Activated CD4-positive, alpha-beta T cell treated with anti-CD3 and anti-CD28 coated beads, Interleukin-2, Interleukin-4, amounts not matched to agents 100 ng/mL and 50 ng/mL, durations not matched to agents 16 hours and 8 hours (primary cell): ENCODE data around the gene PARN.

Experiments
- DNase-seq: peaks from one replicate; pipeline ENCODE4 v3.0.0-alpha.2; 2020; ENCODE audit warnings: low spot score

PARN gene

DNA sequence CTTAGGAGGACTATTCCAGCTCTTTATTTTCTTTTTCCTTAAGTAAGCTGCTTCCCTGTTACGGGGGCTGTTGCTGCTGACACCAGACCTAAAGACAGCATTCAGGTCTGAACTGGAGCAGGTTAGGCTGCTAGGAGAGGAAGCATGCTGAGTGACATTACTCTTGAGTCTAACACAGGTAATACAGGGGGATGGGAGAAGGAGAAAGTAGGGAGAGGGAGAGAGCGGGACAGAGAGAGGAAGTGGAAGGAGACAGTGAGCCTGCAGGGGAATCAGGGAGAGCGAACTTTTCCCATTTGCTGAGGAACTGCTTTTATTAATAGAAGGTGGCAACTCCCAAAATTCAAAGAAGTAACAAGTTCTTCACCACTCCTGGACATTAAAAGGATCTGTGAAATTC lies 130.9 kb downstream of the PARN start:
- DNase-seq, result no peak

- no peak for DNase-seq
Observed at GRCh38 chr16:14497245-14498082, 132.6 kb downstream of the PARN start.

DNA sequence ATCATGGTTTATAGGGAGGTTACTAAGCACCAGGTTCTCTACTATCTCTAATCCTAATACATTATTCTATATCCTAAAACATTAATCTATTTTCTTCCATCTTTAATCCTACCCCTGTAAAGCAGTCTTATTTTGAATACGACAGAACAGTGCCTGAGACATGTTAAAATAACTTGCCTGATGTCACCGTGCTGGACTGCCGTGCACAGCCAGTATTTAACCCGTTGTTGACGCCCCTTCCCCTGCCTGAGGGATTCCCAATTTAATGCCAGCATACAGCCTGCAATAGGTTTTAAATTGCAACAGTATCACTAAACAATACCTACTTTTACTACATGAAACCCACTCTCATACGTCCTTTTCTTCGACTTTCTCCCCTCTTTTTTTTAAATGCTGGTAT lies 133.3 kb downstream of the PARN start:
- no peak for DNase-seq

DNA sequence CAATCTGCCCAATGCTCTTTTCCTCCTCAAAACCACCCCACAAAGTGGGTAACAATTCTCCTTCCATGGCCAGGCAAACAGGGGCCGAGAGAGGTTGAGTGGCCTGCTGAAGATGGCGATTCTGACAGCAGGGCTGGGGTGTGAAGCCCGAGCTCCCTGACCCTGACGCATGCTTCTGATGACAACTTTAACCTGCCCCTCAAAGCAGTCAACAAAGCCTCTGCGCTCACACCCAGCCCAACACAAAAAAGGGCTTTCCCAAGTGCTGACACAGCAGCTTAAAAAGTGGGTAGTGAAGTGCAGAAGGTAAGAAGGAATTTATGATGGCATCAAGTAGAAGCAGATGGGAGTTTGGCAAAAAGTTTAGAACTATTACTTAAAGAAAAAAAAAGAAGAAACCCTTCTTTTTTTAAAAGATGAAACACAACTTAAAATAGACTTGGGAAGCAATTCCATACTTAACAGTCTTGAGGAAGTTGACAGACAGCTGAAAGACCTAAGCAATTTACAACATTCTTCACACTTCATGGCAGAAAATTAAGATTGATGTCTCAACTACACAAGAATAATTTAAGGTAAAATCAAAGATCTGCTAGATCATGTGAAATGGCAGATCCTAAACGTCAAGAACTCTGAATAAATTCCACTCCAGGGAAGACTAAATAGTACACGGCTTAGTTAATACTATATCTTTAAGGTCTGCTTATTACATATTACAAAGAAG lies 133.9 kb downstream of the PARN start:
- no peak for DNase-seq

GRCh38 chr16:14495213-14496046 lies 134.6 kb downstream of the PARN start:
- no peak for DNase-seq

DNA sequence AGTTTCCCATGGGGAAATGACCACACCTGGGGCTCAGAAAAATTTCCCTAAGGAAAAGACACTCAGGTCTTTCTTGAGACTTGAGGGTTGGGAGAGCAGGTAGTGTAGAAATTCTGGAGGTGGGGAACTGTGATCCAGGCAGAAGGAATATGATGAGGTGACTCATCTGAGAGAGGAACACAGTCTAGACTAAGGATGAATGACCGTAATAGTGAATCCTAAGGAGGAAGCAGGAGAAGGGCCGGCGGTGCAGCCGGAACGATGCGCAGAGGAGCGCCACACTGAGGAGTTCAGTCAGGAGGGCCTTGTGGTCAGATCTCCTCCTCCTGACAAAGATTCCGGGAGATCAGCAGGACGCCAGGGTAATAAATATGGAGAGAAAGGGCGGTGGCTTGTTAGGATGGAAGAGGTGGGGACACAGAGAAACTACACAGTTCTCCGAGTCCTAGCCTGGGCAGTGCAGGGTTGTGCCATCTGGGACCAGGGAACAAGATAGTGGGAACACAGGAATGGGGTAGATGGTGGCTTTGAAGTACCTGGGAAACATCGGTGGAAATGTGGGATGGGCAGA lies 135.6 kb downstream of the PARN start:
- DNase-seq, result no peak

DNA sequence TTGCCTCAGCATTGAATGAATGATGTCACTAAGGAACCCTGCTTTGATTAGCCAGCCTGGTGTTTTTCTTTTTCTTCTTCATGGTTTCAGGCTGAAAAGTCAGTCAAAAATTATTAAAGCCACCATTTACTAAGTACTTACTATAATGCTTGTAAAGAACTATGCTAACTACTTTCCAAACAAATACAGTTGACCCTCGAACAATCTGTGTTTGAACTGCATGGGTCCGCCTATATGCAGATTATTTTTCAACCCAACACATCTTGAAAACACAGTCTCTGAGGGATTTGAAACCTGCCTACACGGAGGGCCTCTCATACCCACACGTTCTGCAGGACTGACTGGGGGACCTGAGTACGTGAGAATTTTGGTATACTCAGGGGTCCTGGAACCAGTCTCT lies 136.3 kb downstream of the PARN start:
- DNase-seq, result no peak

DNA sequence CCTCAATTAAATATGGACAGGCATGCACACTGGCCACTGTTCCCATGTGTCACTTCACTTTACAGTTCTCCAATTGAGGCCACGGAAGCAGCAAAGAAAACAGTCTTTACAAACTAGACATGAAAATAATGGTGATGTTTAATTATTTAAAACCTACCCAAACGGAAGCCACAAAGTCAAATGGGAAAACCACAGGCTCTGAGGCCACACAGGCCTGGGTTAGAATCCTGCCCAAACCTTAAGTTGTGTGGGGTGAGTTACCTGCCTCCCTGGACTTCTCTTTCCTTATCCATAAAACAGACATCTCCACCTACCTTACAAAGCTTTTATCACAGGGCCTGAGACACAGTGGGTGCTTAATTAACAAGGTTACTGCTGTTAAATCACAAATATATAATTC lies 137.4 kb downstream of the PARN start:
- DNase-seq, result no peak

DNA sequence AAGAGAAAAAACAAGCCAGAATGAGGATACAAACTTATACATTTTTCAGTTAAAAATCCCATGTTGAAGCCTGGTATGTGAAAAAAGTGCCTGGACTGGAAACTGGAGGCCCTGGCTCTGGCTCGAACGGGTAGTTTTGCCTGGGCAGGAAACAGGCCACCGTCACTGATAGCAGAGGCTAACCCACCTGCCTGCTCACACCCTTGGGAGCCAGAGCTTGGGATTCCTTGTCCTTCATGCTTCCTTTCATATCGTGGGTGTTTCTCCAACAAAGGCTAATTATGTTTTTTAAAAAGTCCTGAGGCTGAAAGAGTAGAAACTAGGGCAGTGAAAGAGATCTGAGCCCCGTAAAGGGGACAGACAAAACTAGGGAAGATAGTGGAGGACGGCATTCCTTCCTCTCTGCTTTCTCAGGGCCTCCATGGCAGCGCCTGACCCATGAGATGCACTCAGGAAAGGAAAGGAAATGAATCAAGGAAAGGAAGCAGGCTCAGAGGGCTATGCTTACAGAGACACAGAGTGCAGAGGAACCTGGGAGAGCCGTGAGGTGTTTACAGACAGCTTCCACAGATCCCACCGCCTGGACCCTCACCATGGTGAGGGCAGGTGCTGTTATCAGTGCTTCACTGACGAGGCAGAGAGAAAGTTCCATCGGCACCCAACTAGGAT lies 138.1 kb downstream of the PARN start:
- no peak for DNase-seq

GRCh38 chr16:14490235-14490634 lies 139.8 kb downstream of the PARN start:
- no peak for DNase-seq

- DNase-seq, result no peak
Observed at GRCh38 chr16:14489460-14489859, 140.6 kb downstream of the PARN start.

- DNase-seq, result no peak
Observed at GRCh38 chr16:14487579-14487978, 142.5 kb downstream of the PARN start.

DNA sequence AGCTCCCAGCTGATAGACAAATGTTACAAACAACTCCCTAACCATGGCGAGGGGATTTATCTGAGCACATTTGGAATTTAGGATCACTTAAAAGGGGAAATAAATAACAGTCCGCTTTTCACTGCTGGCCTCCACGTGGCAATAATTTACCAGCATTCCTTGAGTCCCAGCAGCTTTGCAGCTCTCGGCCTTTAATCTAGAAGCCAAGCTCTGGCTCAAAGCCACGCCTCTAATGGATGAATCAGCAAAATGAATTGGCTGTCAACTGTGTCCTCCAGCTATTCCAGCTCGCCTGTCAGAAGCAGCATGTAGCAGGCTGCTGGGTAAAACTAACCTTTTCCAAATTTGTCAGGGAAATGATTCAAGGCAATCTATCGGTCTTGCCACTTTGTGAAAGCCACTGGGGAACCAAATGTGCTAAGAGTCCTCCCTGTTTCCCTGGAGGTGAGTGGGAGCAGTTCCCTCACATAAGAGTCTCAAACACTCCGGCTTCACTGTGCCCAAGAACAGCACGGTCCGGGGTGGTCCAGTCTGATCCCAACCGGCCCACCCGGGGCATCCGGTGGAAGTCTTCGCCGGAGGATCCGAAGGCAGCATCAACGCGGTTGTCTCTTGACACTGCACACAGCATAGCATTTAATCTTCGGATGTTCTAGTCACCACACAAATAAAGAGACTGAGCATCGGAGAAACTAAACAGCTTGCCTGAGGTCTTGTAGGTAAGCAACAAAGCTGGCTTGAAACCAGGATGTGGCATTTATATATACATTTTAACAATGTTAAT lies 143.3 kb downstream of the PARN start:
- no peak for DNase-seq

- no peak for DNase-seq
Observed at GRCh38 chr16:14485811-14486519, 144.1 kb downstream of the PARN start.

DNA sequence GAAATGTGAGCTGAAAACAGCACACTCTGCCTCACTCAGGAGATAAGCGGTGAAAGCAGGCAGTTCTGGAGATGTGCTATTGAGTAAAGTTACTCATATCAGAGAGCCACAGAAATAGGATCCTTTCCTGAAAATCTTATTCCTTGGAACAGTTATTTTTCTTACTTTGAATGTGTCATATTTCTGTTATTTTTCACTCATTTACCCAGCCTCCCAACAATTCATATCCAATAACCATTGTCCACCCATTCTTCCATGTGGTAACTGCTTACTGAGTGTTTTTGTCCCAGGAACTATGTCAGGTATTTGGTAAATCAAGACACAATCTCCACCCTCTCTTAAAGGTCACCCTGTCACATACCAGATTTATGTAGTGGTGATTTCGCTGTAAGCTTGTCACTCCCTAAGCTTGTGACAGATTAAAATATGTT lies 144.9 kb downstream of the PARN start:
- no peak for DNase-seq

DNA sequence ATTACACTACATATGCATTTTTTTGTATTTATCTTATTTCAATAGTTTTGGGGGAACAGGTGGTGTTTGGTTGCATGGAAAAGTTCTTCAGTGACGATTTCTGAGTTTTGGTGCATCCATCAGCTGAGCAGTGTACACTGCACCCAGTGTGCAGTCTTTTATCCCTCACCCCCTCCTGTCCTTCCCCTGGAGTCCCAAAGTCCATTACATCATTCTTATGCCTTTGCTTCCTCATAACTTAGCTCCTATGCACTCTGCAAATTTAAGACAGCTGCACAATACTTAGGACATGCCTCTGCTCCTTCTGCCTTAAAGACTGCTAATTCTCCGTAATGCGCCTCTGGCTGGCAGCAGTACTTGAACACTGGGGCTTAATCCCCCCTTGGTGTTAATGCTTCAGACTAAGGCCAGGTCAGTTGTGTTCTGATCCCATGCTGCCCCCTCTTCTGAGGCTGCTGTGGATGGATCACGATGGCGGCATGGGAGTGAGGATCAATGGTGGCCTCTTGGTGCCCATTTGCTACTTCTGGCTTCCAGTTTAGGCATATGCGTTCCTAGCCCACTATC lies 146.2 kb downstream of the PARN start:
- DNase-seq, result no peak

- DNase-seq, result no peak
Observed at GRCh38 chr16:14476183-14476582, 153.9 kb downstream of the PARN start.

- DNase-seq, result no peak
Observed at GRCh38 chr16:14475370-14476139, 154.5 kb downstream of the PARN start.

- no peak for DNase-seq
Observed at GRCh38 chr16:14473488-14473887, 156.6 kb downstream of the PARN start.
